Sigmoid colon (tissue), 4 donors: ENCODE results near the gene CCDC120.

ENCODE experiments used
- EP300 ChIP-seq, 4 donors: sonication (generic); formaldehyde crosslinking; IDR thresholded peaks; one replicate each; pipeline ENCODE4 v1.6.1; 2017; ENCODE audit warnings: antibody characterized with exemption in 4 of 4
- POLR2A ChIP-seq, 2 donors: fragments of 450-650 bp; IDR thresholded peaks; one replicate each; pipeline ENCODE4 v1.6.1; 2016; ENCODE audit warnings: antibody characterized with exemption in 2 of 2, mild to moderate bottlenecking in 2 of 2, moderate library complexity in 2 of 2
- POLR2AphosphoS5 ChIP-seq, 4 donors: sonication (generic); formaldehyde crosslinking; IDR thresholded peaks; one replicate each; pipeline ENCODE4 v1.6.1; 2017; ENCODE audit warnings: antibody characterized with exemption in 4 of 4
- TF ChIP-seq, protein P1 (sequence below), 4 experiments: fragments of 450-650 bp in 3 of 4; fragments of 200-600 bp in 1 of 4; IDR thresholded peaks; one replicate each; pipeline ENCODE4 v1.5.1; 2016 to 2019; ENCODE audit warnings: antibody characterized with exemption in 4 of 4, mild to moderate bottlenecking in 3 of 4, moderate library complexity in 2 of 4

DNA sequence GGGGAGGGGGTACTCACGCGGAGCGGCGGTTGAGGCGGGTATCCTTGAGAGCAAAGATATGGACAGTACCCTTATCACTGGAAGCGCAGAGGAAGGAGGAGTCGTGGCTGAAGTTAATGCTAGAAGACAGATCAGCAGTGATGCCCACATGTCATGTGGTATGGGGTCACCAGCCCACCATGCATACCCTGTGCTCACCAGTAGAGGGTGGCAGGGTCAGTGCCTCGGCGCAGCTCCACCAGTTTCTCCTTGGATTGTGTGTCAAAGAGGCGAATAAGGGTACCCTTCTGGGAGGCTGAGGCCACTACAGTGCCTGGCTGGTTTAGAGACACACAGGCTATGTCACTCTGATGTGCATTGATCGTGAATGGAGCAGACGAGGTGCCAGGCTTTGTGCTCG, 16.5 kb downstream of the CCDC120 start:
- TF ChIP-seq, protein P1, sequence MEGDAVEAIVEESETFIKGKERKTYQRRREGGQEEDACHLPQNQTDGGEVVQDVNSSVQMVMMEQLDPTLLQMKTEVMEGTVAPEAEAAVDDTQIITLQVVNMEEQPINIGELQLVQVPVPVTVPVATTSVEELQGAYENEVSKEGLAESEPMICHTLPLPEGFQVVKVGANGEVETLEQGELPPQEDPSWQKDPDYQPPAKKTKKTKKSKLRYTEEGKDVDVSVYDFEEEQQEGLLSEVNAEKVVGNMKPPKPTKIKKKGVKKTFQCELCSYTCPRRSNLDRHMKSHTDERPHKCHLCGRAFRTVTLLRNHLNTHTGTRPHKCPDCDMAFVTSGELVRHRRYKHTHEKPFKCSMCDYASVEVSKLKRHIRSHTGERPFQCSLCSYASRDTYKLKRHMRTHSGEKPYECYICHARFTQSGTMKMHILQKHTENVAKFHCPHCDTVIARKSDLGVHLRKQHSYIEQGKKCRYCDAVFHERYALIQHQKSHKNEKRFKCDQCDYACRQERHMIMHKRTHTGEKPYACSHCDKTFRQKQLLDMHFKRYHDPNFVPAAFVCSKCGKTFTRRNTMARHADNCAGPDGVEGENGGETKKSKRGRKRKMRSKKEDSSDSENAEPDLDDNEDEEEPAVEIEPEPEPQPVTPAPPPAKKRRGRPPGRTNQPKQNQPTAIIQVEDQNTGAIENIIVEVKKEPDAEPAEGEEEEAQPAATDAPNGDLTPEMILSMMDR (IDR thresholded peaks at IDR 0.05) = no peak
- TF ChIP-seq EP300 (IDR thresholded peaks at IDR 0.05) (no peak), POLR2A (IDR thresholded peaks at IDR 0.05) (no peak), POLR2AphosphoS5 (IDR thresholded peaks at IDR 0.05) (no peak)
